ENCODE data around the gene TRAPPC5.

- TF ChIP-seq CTCF (conservative IDR thresholded peaks at IDR 0.05; ENCODE audit: low read depth, low read length) (no peak), EZH2 (IDR thresholded peaks at IDR 0.05; ENCODE audit: borderline replicate concordance, low read depth, low read length, poor library complexity, severe bottlenecking) (no peak)
Measured at GRCh38 chr19:7690779-7691258, 10.2 kb downstream of the TRAPPC5 start.

All from A673 (cell line).